HG02970 (cell line): ENCODE data around the gene SLCO2A1.

Source experiments
- ATAC-seq: cut with Tn5 transposase; IDR thresholded peaks from one replicate; pipeline ENCODE4 v1.9.1; 2021; ENCODE audit warnings: mild to moderate bottlenecking, moderate library complexity, moderate number of reproducible peaks; ENCODE audit not compliant: unreplicated experiment, low FRiP score

The SLCO2A1 gene

DNA sequence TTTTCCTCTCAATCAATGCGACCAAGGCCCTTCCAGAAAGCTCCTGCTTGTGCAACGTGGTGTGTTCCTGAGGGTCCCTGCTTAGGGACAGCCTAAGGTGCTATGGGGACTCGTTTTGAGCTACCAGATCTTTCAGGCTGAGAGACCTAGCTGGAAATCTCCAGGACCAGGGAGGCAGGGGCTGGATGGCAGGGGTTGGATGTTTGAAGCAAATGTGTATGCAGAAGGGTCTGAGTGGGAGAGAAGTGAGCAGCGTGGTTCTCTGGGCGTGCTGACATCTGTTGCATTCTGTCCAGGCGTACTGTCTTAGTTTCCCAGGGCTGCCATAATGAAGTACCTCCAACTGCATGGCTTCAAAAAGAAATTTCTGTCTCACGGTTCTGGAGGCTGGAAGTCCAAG lies 31.7 kb upstream of the SLCO2A1 start:
- no peak for ATAC-seq

- no peak for ATAC-seq
Measured at GRCh38 chr3:134060561-134061385, 31.0 kb upstream of the SLCO2A1 start.

DNA sequence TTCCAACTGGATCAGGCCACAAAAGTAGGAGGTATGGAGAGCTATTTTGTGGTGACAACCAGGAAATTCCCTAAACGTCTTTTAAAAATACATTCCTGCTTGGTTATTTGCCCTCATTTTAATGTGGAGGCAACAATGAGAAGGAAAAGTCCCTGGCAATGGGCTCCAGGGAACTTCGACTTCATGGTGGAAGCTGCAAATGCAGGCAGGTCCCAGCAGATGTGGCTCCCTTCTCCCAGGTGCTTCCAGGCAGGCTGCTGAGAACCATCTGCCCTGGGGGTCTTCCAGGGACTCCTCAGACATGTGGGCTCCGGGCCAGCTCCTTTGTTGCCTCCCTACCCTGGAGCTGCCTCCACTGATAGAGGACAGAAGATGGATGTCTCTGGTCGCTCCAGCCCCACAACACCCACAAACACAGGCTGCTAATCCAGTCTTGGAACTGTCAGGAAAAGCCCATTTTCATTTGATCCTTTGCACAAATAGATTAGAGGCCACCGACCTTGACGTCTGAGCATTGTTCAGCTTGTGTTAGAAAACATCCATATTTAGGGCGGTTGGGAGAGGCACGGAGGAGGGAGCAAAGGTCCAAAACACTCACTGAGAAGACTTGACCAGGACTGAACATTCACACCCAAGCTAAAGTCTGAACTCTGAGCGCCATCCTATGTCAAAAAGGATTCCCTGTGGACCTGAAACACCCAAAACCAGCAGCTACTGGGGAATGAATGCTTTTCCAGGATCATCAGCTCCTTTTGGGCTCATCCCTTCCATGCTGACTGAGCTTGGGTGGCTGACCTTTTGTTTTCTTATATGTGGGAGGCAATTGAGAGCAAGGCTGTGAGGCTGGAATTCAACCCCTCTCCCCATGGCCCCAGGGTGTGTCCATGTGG lies 30.2 kb upstream of the SLCO2A1 start:
- ATAC-seq: no peak

- ATAC-seq: no peak
Measured at GRCh38 chr3:134059035-134059601, 29.4 kb upstream of the SLCO2A1 start.

DNA sequence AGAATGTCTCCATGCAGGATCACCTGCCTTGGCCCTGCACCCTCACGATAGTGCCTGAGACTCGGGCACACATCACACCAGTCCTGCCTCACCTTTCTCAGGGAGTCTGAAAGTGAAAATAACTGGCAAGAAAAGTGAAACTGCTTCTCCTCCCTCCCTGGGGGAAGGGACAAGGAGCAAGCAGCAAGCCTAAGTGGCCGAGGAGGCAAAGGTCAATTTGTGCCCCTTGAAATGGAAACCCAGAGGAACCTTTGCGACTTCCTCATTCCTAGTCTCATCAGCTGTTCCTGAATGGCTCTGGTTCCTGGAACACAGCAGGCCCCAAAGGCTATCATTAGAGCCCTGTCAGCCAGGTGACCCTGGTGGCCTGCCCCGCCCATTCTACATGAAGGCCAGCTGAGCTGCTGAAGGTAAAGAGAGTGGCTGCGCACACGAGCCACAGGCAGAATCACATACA lies 28.0 kb upstream of the SLCO2A1 start:
- ATAC-seq: no peak

DNA sequence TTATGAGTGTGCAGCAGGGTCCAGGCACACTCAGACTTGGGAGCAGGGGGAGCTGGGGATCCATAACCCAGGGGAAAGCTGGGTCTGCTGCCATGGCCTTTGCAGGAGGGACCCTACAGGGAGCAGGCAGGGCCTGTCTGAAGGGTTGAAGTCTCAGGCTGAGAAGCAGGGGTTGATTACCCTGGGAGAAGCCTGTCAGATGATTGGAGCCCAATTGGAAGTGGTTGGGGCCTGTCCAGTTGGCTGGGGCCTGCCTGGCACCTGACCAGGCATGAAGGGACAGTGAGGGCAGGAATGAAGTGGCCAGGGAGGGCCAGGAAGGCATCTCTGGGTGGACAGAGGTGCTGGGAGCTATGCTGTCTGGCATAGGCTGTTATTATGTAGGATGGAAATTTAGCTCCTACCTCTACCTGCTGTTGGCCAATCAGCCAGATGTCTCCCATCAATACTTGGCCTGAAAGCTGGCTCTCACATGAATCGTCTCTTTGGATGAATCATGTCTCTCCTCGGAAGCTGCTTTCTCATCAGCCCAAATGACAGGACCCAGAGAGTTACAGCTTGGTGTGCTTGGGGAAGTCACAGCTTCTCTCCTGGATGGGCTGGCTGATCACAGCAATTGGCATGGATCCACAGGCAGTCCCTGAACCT lies 27.4 kb upstream of the SLCO2A1 start:
- ATAC-seq: no peak

GRCh38 chr3:134056464-134056891 lies 26.8 kb upstream of the SLCO2A1 start:
- no peak for ATAC-seq

GRCh38 chr3:134055661-134056060 lies 25.9 kb upstream of the SLCO2A1 start:
- ATAC-seq: no peak

- ATAC-seq: no peak
Measured at GRCh38 chr3:134054881-134055280, 25.2 kb upstream of the SLCO2A1 start.

- no peak for ATAC-seq
Measured at GRCh38 chr3:134054231-134054630, 24.5 kb upstream of the SLCO2A1 start.

GRCh38 chr3:134052370-134052769 lies 22.6 kb upstream of the SLCO2A1 start:
- no peak for ATAC-seq

DNA sequence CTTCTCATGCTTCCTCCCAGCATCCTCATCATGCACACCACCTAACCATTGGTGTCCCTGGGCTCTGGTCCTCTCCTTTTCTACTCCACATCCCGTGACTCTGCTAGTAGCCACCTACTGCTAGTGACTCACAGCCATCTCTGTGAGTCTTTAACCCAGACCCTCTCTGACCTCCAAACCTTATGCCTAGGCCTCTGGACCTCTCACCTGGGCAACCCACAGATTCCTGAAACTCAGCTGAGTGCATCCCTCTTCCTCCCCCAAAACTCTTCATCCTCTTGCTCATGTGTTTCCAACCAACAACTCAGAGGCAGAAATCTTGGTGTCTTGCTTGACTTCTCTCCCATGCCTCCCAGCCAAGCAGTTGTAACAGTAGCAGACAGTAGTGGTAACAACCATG lies 20.0 kb upstream of the SLCO2A1 start:
- no peak for ATAC-seq

GRCh38 chr3:134048278-134048996 lies 18.7 kb upstream of the SLCO2A1 start:
- no peak for ATAC-seq

DNA sequence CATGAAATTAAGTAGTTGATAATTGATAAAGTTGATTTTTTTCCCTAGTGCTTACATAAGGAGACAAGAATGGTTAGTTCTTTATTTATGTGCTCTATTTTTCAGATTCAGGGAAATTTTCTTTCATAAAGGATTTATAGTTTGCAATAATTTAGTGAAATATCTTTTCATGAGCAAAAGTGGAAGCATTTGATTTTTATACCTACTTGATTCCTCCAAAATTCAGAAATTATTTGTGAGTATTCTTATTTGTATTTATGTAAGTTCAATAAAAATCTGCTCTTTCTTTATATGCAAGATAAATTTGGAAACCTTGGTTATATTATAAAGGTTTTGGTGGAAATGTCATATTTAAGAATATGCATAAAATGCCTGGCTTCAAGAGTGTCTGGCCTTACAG lies 14.7 kb upstream of the SLCO2A1 start:
- ATAC-seq: no peak

DNA sequence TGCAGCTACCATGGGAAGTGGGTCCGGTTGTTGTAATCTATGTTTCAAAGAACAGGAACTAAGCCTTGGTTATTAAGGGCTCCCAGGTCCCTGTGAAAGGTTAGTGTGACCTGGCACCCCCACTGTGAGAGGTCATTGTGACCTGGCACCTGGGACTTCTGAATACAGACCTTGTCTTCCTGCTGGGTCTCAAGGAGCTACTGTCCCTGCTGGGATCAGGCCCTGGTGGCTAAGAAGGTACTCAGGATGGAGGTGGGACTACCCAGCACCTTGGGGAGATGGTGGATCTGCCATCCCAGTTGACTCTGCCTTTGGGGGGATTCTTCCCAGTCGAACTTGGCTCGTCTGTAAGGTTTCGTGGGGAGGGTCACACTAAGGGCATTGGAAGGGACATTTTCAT lies 10.3 kb upstream of the SLCO2A1 start:
- ATAC-seq: no peak

- ATAC-seq: no peak
Measured at GRCh38 chr3:134039161-134039862, 9.6 kb upstream of the SLCO2A1 start.

DNA sequence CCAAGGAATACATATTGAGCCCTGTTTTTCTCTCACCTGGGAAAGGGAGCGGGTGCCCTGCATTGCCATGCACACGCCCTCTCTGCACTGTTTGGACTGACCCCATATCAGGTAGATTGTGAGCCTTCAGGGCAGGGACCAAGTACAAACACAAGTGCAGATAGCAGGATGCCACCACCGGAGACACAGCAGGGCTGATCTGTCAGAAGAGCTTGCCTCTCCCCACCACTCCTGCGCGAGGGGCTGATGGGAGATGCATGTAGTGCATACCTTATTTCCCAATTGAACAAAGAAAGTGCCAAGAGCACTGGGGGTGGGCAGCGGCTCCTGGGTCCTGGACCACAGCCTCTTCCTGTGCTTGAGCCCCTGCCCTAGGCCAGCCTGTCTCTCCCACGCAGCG lies 9.0 kb upstream of the SLCO2A1 start:
- ATAC-seq: no peak

GRCh38 chr3:134038071-134038491 lies 8.4 kb upstream of the SLCO2A1 start:
- no peak for ATAC-seq

GRCh38 chr3:134037168-134037567 lies 7.4 kb upstream of the SLCO2A1 start:
- no peak for ATAC-seq
